T47D (cell line): ENCODE data around the gene PRKG1.

Experiments used
- DNase-seq, 2 experiments: peaks; one replicate each; pipeline versions ENCODE4 v3.0.0 to v3.0.0-alpha.2; 2011 to 2012; ENCODE audit warnings: low read depth in 1 of 2, low spot score in 1 of 2
- JUND ChIP-seq: IDR thresholded peaks from 2 replicates; pipeline ENCODE4 v1.6.1; 2012; ENCODE audit warnings: low read depth
- in situ Hi-C: cut with HindIII; loops from 2 replicates; pipeline ENCODE4 v1.10.0; 2016; ENCODE audit warnings: low sequenced_read_pairs, low pct_unique_long_range_greater_than_20kb

The PRKG1 gene

DNA sequence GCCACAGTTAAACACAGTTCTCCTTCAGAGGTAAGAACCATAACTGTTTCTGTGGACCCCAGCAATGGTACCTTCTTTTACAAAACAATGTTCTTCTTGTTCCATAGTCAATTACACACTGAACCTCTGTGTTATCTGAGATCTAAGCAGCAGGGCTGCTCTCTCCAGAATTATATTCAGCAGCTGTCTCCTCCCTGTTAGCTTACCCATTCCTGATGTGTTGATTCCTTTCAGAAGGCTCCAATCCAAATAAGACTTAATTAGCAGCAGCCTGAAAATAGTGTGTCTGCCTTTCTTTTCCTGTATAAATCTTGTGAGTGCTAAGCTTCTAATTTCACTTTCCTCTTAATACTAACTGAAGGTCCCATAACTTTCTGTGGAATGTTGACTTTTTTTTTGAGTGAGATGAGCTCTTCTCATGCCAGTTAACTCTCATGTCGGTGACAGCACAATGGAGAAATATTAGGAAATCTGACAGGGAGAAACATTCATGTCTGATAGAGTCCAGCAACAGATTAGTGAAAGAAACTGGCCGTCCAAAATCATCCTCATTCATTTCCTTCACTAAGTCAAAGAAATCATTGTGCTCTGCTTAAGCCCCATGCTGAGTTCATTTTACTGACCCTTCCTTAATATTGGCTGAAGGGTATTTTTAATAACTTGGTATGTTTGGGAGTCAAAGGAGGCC is 226.5 kb downstream of the PRKG1 start:
- DNase-seq, result no peak
- in situ Hi-C loops, result no loop called here
- TF ChIP-seq JUND, result no peak

- DNase-seq, result no peak
- TF ChIP-seq JUND, result no peak
- in situ Hi-C loops, result no loop called here
These were observed 227.4 kb downstream of the PRKG1 start for GRCh38 chr10:51301644-51302043.

- no peak for DNase-seq
- TF ChIP-seq JUND, result no peak
- in situ Hi-C loops, result no loop called here
These were observed 228.0 kb downstream of the PRKG1 start for GRCh38 chr10:51302316-51302715.

- DNase-seq, result no peak
- TF ChIP-seq JUND, result no peak
- in situ Hi-C loops, result no loop called here
These were observed 233.8 kb downstream of the PRKG1 start for GRCh38 chr10:51308116-51308515.

GRCh38 chr10:51311228-51311627 is 236.9 kb downstream of the PRKG1 start:
- in situ Hi-C loops, result no loop called here
- no peak for DNase-seq
- no peak for TF ChIP-seq JUND

GRCh38 chr10:51312817-51313216 is 238.5 kb downstream of the PRKG1 start:
- in situ Hi-C loops, result no loop called here
- no peak for DNase-seq
- TF ChIP-seq JUND, result no peak

DNA sequence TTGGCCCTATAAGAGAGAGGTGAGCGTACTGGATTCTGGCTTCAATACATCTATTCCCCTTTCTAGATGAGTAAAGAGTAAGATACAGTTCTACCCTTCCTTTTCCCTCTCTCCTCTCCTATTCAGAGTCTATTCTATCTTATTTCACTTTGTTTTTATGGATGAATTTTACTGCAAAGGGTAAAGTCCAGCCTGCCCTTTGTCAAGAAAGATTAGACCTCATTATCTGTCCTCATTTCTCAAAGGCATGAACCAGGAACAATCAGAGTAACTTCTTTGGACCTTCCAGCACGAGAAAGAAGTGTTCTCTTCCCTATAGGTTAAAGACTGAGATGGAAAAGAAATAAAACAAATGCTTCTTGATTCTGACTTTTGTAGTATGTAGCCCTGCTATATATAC is 239.0 kb downstream of the PRKG1 start:
- in situ Hi-C loops, result no loop called here
- no peak for DNase-seq
- TF ChIP-seq JUND, result no peak

DNA sequence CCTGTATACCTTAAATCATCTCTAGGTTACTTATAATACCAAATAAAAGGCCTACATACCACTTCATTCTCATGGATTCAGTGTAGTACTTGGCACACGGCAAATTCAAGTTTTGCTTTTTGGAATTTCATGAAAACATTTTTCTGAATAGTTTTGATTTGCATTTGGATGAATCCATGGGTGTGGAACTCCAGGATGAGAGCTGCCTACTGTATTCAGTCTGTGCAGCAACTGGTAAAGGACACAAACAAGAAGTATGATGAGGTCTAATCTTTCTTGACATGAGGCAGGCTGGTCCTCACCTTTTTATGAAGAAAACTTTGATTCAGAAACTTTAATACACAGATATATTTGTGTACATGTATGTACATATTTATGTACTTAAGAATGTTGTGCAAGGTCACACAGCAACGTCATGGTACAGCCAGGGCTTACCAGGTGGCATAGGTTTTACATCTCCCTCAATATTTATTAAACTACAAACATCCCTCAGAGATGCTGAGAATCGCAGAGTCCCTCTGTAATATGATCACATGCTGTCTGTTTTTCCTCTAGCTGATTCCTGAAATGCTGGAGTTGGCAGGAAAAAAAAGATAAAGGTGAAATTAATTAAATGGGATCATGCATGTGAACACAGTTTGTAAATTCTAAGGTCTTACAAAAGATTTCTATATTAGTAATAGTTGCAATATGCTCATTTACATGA is 239.6 kb downstream of the PRKG1 start:
- no peak for DNase-seq
- no peak for TF ChIP-seq JUND
- in situ Hi-C loops, result no loop called here

GRCh38 chr10:51314481-51314880 is 240.2 kb downstream of the PRKG1 start:
- no peak for DNase-seq
- TF ChIP-seq JUND, result no peak
- in situ Hi-C loops, result no loop called here

DNA sequence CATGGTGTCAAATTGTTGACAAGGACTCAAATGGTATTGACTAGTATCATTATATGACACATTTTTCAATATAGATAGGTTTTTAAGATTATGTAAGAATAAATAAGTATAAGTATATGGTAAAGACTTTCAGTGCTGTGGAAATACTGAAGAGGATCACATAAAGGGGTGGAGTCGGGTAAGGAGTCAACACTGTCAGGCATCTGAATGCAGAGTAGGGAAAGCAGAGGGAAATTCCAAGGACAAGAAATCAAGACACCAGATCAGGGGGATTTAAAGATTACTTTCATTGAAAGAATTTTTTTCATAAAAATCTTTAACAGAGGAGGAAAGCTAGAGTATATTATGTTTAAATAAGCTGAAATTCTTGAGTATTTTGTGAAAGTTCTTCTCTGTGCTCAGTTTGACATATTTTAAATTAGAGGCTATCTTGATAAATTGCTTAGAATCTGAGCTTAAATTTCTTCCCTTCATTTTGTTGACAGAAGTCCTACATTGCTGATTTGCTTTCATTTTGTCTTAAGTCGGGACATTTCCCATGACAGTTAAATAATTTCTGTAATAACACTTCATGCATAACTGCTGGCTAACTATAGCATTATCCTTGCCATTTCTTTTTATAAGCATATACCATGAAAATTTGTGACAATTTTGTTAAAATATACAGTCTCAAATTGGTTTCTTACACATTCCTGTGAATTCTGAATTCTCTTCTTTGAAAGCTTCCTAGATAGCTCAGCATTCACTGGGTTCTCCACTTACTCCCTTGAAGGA is 244.3 kb downstream of the PRKG1 start:
- in situ Hi-C loops, result no loop called here
- DNase-seq, result no peak

GRCh38 chr10:51319173-51319435 is 244.8 kb downstream of the PRKG1 start:
- no peak for DNase-seq
- TF ChIP-seq JUND, result no peak
- in situ Hi-C loops, result no loop called here

More for the DNA sequence above, 244.3 kb downstream of the PRKG1 start:
- TF ChIP-seq JUND, result no peak

- in situ Hi-C loops, result no loop called here
- TF ChIP-seq JUND, result no peak
- no peak for DNase-seq
These were observed 247.0 kb downstream of the PRKG1 start for GRCh38 chr10:51321300-51321699.

DNA sequence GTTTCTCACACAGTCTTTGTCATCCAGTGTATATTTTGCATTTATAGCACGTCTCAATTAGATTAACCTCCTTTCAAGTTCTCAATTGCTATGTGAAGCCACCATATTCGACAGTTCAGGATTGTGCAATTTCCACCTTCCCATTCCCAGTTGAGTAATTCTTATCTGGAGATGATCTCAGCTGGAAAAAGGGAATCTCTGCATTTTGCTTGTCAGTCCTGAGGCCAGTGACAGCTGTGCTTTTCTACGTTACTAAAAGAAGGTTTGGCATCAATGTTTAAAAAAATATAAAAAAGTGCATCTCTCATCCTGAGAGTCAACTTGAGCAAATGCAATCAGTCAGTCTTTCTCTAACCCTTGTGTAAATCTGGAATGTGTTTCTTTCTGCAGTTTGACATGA is 247.7 kb downstream of the PRKG1 start:
- no peak for DNase-seq
- no peak for TF ChIP-seq JUND
- in situ Hi-C loops, result no loop called here

DNA sequence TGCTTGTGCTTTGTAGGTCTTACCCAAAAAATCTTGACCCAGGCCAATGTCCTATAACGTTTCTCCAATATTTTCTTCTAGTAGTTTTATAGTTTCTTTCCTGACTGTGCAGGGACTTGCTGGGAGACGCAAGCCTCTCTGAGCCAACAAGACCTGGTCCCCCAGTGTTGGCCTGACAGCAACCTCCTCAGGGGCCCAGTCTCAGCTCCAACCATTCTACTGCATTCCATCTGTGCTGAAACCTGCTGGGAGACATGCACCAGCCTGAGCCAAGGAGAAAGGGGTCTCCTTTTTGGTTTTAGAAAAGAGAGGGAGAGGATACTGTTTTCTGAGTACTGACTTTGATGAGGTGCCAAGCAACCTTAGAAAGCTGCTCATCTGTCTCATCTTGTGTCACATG is 251.4 kb downstream of the PRKG1 start:
- TF ChIP-seq JUND, result no peak
- in situ Hi-C loops, result no loop called here
- DNase-seq, result no peak
